A549 treated with Hydrocortisone at 1 μM for 4 hours (cell line): Measurements from ENCODE around the gene TRIM77. TPM values are rescaled to one million over a fixed set of nuclear protein-coding genes. Genes with fewer than 3 reads are reported as not detected.

Experiments used
- total RNA-seq: library from RNA; stranded (reverse); fragments of 200-300 nt; extraction: Qiagen RNA extraction; gene quantifications from 5 replicates; pipeline ENCODE4 v1.2.3, GENCODE V29; 2022

TRIM77 gene, protein sequence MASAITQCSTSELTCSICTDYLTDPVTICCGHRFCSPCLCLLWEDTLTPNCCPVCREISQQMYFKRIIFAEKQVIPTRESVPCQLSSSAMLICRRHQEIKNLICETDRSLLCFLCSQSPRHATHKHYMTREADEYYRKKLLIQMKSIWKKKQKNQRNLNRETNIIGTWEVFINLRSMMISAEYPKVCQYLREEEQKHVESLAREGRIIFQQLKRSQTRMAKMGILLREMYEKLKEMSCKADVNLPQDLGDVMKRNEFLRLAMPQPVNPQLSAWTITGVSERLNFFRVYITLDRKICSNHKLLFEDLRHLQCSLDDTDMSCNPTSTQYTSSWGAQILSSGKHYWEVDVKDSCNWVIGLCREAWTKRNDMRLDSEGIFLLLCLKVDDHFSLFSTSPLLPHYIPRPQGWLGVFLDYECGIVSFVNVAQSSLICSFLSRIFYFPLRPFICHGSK
- total RNA-seq, result not detected in 5 replicates

DNA sequence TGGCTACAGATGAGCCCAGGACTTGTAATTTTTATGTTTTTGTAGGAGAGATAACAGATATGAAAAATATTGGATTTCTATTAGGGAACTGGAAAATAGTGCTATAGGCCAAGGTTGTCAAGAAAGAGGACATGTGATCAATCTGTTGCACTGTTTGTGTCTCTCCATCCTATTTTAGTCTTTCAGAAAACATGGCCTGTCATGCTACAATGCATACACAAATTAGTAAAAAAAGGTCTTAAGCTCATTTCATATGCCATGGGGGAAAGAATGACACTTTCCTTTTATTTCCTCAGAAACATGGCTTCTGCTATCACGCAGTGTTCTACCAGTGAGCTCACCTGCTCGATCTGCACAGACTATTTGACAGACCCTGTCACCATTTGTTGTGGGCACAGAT, at the start of gene TRIM77:
Gene TRIM77 (plus strand): TSS at position 301 of the 400 bp plus-strand sequence. CDS start 0 bp downstream, at position 301.

Other genes starting within 250 kb of the TRIM77 start
- not detected in 5 replicates for gene NOX4, start 218.9 kb upstream of the TRIM77 start, total RNA-seq
- gene TRIM49, start 98.3 kb downstream of the TRIM77 start, total RNA-seq, result 0.05 to 0.12 TPM (median 0.10 TPM) in 3 of 5 replicates, not detected in the others
- gene TRIM64B, start 168.2 kb downstream of the TRIM77 start, total RNA-seq, result 0.03 TPM in 1 of 5 replicates, not detected in the others
- gene TRIM49D1, start 211.9 kb downstream of the TRIM77 start, total RNA-seq, result 0.14 to 0.30 TPM (median 0.18 TPM) in 5 replicates
- 0.08 to 0.14 TPM (median 0.13 TPM) in 3 of 5 replicates, not detected in the others for gene TRIM49D2, start 213.8 kb downstream of the TRIM77 start, total RNA-seq